Measurements from ENCODE around the gene SLC35B2. TPM values are rescaled to one million over a fixed set of nuclear protein-coding genes. Genes with fewer than 3 reads are reported as not detected.

Gene SLC35B2
- polyA plus RNA-seq, 3 donors: 17.4 to 54.0 (median 30.6) TPM

DNA sequence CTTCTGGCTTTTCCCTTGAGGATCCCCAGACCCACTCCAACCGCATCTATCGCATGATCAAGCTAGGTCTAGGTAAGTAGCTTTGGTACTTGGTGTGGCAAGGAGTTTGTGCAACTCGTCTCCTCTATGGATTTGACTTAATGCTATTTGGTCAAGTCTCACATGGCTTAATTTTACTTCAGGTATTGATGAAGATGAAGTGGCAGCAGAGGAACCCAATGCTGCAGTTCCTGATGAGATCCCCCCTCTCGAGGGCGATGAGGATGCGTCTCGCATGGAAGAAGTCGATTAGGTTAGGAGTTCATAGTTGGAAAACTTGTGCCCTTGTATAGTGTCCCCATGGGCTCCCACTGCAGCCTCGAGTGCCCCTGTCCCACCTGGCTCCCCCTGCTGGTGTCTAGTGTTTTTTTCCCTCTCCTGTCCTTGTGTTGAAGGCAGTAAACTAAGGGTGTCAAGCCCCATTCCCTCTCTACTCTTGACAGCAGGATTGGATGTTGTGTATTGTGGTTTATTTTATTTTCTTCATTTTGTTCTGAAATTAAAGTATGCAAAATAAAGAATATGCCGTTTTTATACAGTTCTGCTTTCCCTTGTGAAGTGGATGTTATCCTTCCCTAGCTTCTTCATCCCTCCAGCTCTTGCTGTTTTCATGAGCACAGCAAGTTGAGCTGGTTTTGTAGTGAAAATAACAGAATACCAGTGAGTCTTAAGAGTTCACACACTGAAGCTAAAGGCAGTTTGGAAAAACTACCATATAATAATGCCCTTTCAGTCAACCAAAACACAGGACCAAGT is 3.8 kb downstream of the SLC35B2 start:
- H3K36me3 ChIP-seq (replicated peaks in 1 of 2; ENCODE audit: control insufficient read depth in 1 of 2, insufficient read depth in 2 of 2, low read length in 2 of 2): peaks cover 63 to 83% of the 10 kb centered on the region in 2 donors
- H3K36me3 Mint-ChIP-seq: peaks cover 74 to 77% of the 10 kb centered on the region in 2 donors
- peaks cover 0 to 6% (median 2%) of the 10 kb centered on the region in 3 donors for H3K27me3 Mint-ChIP-seq (ENCODE audit: low read depth in 3 of 3)
- H4K20me1 ChIP-seq (ENCODE audit: insufficient read depth, low read length): peaks cover 94% of the 10 kb centered on the region
- DNase-seq: peak in 2 of 3 donors; percentile 43 to 57
- peaks cover 47% of the 10 kb centered on the region for H3K4me1 Mint-ChIP-seq
- no peaks in the 10 kb centered on the region for H3K27me3 ChIP-seq (ENCODE audit: control insufficient read depth in 2 of 2, insufficient read depth in 2 of 2, low read length in 2 of 2)
- no peak overlapping the region for H2AFZ ChIP-seq (ENCODE audit: insufficient read depth, low read depth, low read length, poor library complexity, severe bottlenecking)
- no peak overlapping the region for H3K27ac ChIP-seq (ENCODE audit: low read depth in 1 of 2, low read length in 2 of 2)
- H3K79me2 ChIP-seq (ENCODE audit: insufficient read depth, low read length): peaks cover 26% of the 10 kb centered on the region
- no peaks in the 10 kb centered on the region for H3K9me3 ChIP-seq (replicated peaks in 1 of 2; ENCODE audit: control insufficient read depth in 1 of 2, insufficient read depth in 1 of 2, low read length in 2 of 2)
- no peak overlapping the region for H3K9ac ChIP-seq (ENCODE audit: insufficient read depth, low read length, poor library complexity, severe bottlenecking)
- intact Hi-C loops (cut with micrococcal nuclease): loop anchor here in 1 of 2 donors (1.0 kb wide), 1 partner anchor 81 kb away; no protein-coding TSS in a partner anchor
- peak overlapping the region in 3 of 7 donors; percentile 37 to 68 (median 53) for H3K27ac Mint-ChIP-seq
- H3K4me3 Mint-ChIP-seq: no peak overlapping the region
- no peak overlapping the region for H3K4me3 ChIP-seq (replicated peaks in 1 of 3; ENCODE audit: low read depth in 2 of 3, low read length in 3 of 3)
- TF ChIP-seq, protein P1, sequence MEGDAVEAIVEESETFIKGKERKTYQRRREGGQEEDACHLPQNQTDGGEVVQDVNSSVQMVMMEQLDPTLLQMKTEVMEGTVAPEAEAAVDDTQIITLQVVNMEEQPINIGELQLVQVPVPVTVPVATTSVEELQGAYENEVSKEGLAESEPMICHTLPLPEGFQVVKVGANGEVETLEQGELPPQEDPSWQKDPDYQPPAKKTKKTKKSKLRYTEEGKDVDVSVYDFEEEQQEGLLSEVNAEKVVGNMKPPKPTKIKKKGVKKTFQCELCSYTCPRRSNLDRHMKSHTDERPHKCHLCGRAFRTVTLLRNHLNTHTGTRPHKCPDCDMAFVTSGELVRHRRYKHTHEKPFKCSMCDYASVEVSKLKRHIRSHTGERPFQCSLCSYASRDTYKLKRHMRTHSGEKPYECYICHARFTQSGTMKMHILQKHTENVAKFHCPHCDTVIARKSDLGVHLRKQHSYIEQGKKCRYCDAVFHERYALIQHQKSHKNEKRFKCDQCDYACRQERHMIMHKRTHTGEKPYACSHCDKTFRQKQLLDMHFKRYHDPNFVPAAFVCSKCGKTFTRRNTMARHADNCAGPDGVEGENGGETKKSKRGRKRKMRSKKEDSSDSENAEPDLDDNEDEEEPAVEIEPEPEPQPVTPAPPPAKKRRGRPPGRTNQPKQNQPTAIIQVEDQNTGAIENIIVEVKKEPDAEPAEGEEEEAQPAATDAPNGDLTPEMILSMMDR (IDR thresholded peaks at IDR 0.05): peak; percentile 74
- peaks cover 20 to 40% of the 10 kb centered on the region in 2 donors for H3K4me1 ChIP-seq (ENCODE audit: control insufficient read depth in 1 of 2, insufficient read depth in 2 of 2, low read length in 2 of 2)
- no peaks in the 10 kb centered on the region for H3K9me3 Mint-ChIP-seq
- WGBS (ENCODE audit: insufficient coverage): 62% methylated on average over 6 of the region's 10 CpGs
- H3K4me2 ChIP-seq (replicated peaks; ENCODE audit: extremely low read depth, low read length, poor library complexity, severe bottlenecking): no peak overlapping the region

DNA sequence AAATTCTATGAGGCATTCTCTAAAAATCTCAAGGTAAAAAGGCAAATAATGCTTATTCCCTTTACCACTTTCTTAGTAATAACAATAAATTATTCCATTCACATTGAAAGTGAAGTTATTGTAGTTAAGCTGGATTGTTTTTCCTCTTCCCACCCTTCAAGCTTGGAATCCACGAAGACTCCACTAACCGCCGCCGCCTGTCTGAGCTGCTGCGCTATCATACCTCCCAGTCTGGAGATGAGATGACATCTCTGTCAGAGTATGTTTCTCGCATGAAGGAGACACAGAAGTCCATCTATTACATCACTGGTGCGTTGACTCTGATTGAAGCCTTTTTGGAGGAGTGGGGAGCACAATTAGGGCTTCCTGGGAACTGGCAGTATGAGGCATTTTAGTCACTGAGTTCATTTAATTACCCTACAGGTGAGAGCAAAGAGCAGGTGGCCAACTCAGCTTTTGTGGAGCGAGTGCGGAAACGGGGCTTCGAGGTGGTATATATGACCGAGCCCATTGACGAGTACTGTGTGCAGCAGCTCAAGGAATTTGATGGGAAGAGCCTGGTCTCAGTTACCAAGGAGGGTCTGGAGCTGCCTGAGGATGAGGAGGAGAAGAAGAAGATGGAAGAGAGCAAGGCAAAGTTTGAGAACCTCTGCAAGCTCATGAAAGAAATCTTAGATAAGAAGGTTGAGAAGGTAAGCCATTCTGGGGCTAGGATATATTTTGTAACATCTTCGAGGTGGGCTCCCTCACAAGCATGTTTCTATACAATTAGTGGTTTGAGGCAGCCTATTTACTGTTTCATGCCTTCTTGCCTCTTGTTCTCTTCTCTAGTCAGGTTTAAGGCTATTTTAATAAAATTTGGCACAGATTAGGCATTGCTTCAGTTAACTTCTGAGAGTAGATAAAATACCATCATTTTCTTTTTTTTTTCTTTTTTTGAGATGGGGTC is 5.5 kb downstream of the SLC35B2 start:
- WGBS (ENCODE audit: insufficient coverage): 90% methylated on average over 6 of the region's 14 CpGs
- H3K79me2 ChIP-seq (ENCODE audit: insufficient read depth, low read length): peaks cover 42% of the 10 kb centered on the region
- H3K27ac Mint-ChIP-seq: peak overlapping the region in 2 of 7 donors; percentile 39 to 70
- intact Hi-C loops (cut with micrococcal nuclease): no loop called here
- H3K4me3 ChIP-seq (replicated peaks in 1 of 3; ENCODE audit: low read depth in 2 of 3, low read length in 3 of 3): no peak overlapping the region
- no peak overlapping the region for H3K4me2 ChIP-seq (replicated peaks; ENCODE audit: extremely low read depth, low read length, poor library complexity, severe bottlenecking)
- H2AFZ ChIP-seq (ENCODE audit: insufficient read depth, low read depth, low read length, poor library complexity, severe bottlenecking): no peak overlapping the region
- H4K20me1 ChIP-seq (ENCODE audit: insufficient read depth, low read length): peaks cover 96% of the 10 kb centered on the region
- peaks cover 0 to 6% (median 2%) of the 10 kb centered on the region in 3 donors for H3K27me3 Mint-ChIP-seq (ENCODE audit: low read depth in 3 of 3)
- H3K9ac ChIP-seq (ENCODE audit: insufficient read depth, low read length, poor library complexity, severe bottlenecking): no peak overlapping the region
- TF ChIP-seq, protein P1 (IDR thresholded peaks at IDR 0.05): no peak
- H3K9me3 Mint-ChIP-seq: peaks cover 0 to 2% (median 0%) of the 10 kb centered on the region in 7 donors
- no peaks in the 10 kb centered on the region for H3K9me3 ChIP-seq (replicated peaks in 1 of 2; ENCODE audit: control insufficient read depth in 1 of 2, insufficient read depth in 1 of 2, low read length in 2 of 2)
- H3K27ac ChIP-seq (ENCODE audit: low read depth in 1 of 2, low read length in 2 of 2): no peak overlapping the region
- no peak for DNase-seq
- no peaks in the 10 kb centered on the region for H3K27me3 ChIP-seq (ENCODE audit: control insufficient read depth in 2 of 2, insufficient read depth in 2 of 2, low read length in 2 of 2)
- peaks cover 19 to 35% of the 10 kb centered on the region in 2 donors for H3K4me1 ChIP-seq (ENCODE audit: control insufficient read depth in 1 of 2, insufficient read depth in 2 of 2, low read length in 2 of 2)
- H3K36me3 ChIP-seq (replicated peaks in 1 of 2; ENCODE audit: control insufficient read depth in 1 of 2, insufficient read depth in 2 of 2, low read length in 2 of 2): peaks cover 60 to 76% of the 10 kb centered on the region in 2 donors
- peaks cover 41% of the 10 kb centered on the region for H3K4me1 Mint-ChIP-seq
- H3K36me3 Mint-ChIP-seq: peaks cover 72 to 73% of the 10 kb centered on the region in 2 donors
- no peak overlapping the region for H3K4me3 Mint-ChIP-seq

Measured in CD14-positive monocyte (primary cell).